Prostate gland (tissue), 2 donors: ENCODE measurements around the gene PLEKHH1.

Experiments
- CTCF ChIP-seq, 4 experiments: fragments of 200-600 bp in 2 of 4; fragments of 450-650 bp in 2 of 4; sonication (generic) in 2 of 4; IDR thresholded peaks; 1 replicate in 3 of 4; 2 replicates in 1 of 4; pipeline ENCODE4 v1.5.1; 2016 to 2019; ENCODE audit warnings: antibody characterized with exemption in 4 of 4, mild to moderate bottlenecking in 2 of 4, moderate library complexity in 2 of 4
- POLR2A ChIP-seq: fragments of 450-650 bp; IDR thresholded peaks from one replicate; pipeline ENCODE4 v1.6.1; 2016; ENCODE audit warnings: antibody characterized with exemption, mild to moderate bottlenecking
- POLR2AphosphoS5 ChIP-seq: sonication (generic); formaldehyde crosslinking; IDR thresholded peaks from one replicate; pipeline ENCODE4 v1.6.1; 2017; ENCODE audit warnings: antibody characterized with exemption

GRCh38 chr14:67557656-67558055 lies 24.6 kb downstream of the PLEKHH1 start:
- TF ChIP-seq CTCF (IDR thresholded peaks at IDR 0.05) = no peak
- no peak for TF ChIP-seq POLR2A
- no peak for TF ChIP-seq POLR2AphosphoS5
